GM23338 (cell line): ENCODE results near the gene ADAMTS17. TPM values are rescaled to one million over a fixed set of nuclear protein-coding genes. Genes with fewer than 3 reads are reported as not detected.

Experiments used
- ATAC-seq: fragments of 200-7000 bp; cut with Tn5 transposase; 3 replicates; pipeline ENCODE4 v1.9.1; 2020
- DNase-seq: peaks from one replicate; pipeline ENCODE4 v3.0.0-alpha.2; 2015; ENCODE audit warnings: low spot score
- H2AFZ ChIP-seq: fragments of 200-600 bp; sonication (generic); 2 replicates; pipeline ENCODE4 v1.8.0; 2016; ENCODE audit warnings: antibody characterized with exemption, mild to moderate bottlenecking, moderate library complexity
- H3F3A ChIP-seq: fragments of 200-600 bp; sonication (generic); replicated peaks from 2 replicates; pipeline ENCODE4 v1.8.0; 2017; ENCODE audit warnings: antibody characterized with exemption, mixed run types, low read depth
- H3K27ac ChIP-seq: fragments of 200-600 bp; sonication (generic); 2 replicates; pipeline ENCODE4 v1.6.1; 2016; ENCODE audit warnings: low read depth
- H3K27me3 ChIP-seq: fragments of 200-600 bp; sonication (generic); 2 replicates; pipeline ENCODE4 v1.8.0; 2016; ENCODE audit warnings: mild to moderate bottlenecking, mixed run types, moderate library complexity; ENCODE audit not compliant: insufficient read depth
- H3K36me3 ChIP-seq: fragments of 200-600 bp; sonication (generic); 2 replicates; pipeline ENCODE4 v1.8.0; 2016; ENCODE audit warnings: mild to moderate bottlenecking; ENCODE audit not compliant: insufficient read depth
- H3K4me1 ChIP-seq: fragments of 200-600 bp; sonication (generic); 2 replicates; pipeline ENCODE4 v1.8.0; 2016; ENCODE audit warnings: mild to moderate bottlenecking, moderate library complexity; ENCODE audit not compliant: insufficient read depth
- H3K4me2 ChIP-seq: fragments of 200-600 bp; sonication (generic); 2 replicates; pipeline ENCODE4 v1.7.1; 2017; ENCODE audit warnings: mixed run types
- H3K4me3 ChIP-seq: fragments of 200-600 bp; sonication (generic); 2 replicates; pipeline ENCODE4 v1.6.1; 2016; ENCODE audit warnings: mixed run types
- H3K79me2 ChIP-seq: fragments of 200-600 bp; sonication (generic); replicated peaks from 2 replicates; pipeline ENCODE4 v1.8.0; 2017; ENCODE audit warnings: mild to moderate bottlenecking; ENCODE audit not compliant: insufficient read depth
- H3K9me2 ChIP-seq: fragments of 200-600 bp; sonication (generic); 2 replicates; pipeline ENCODE4 v1.8.0; 2017; ENCODE audit not compliant: insufficient read depth
- H4K20me1 ChIP-seq: fragments of 200-600 bp; sonication (generic); replicated peaks from 2 replicates; pipeline ENCODE4 v1.8.0; 2017; ENCODE audit warnings: mild to moderate bottlenecking; ENCODE audit not compliant: insufficient read depth
- H3K27ac Mint-ChIP-seq: 2 replicates; pipeline ENCODE4 v1.8.0; 2020; ENCODE audit warnings: inconsistent platforms, mild to moderate bottlenecking, moderate library complexity, mixed read lengths
- H3K27me3 Mint-ChIP-seq: 3 replicates; pipeline ENCODE4 v1.8.0; 2022; ENCODE audit warnings: low read depth, mild to moderate bottlenecking, moderate library complexity, mixed read lengths, inconsistent platforms; ENCODE audit not compliant: insufficient read depth, poor library complexity
- H3K36me3 Mint-ChIP-seq: 3 replicates; pipeline ENCODE4 v1.8.0; 2021; ENCODE audit warnings: low read depth, mild to moderate bottlenecking, inconsistent platforms, moderate library complexity, mixed read lengths
- H3K4me1 Mint-ChIP-seq: 3 replicates; pipeline ENCODE4 v1.8.0; 2020; ENCODE audit warnings: mild to moderate bottlenecking, inconsistent platforms, mixed read lengths
- H3K4me3 Mint-ChIP-seq: 3 replicates; pipeline ENCODE4 v1.8.0; 2021; ENCODE audit warnings: moderate library complexity, mild to moderate bottlenecking, inconsistent platforms, mixed read lengths
- H3K9me3 Mint-ChIP-seq: 3 replicates; pipeline ENCODE4 v1.8.0; 2020; ENCODE audit warnings: moderate library complexity, mild to moderate bottlenecking, inconsistent platforms, mixed read lengths
- CTCF ChIP-seq, 2 experiments: fragments of 200-600 bp in 1 of 2; sonication (generic) in 1 of 2; conservative IDR thresholded peaks; 2 replicates each; pipeline versions ENCODE4 v1.5.1 to v1.6.1; 2016 to 2017; ENCODE audit warnings: antibody characterized with exemption in 2 of 2, low read depth in 2 of 2, mild to moderate bottlenecking in 2 of 2, moderate library complexity in 1 of 2
- EZH2 ChIP-seq: fragments of 200-600 bp; sonication (generic); IDR thresholded peaks from one replicate; pipeline ENCODE4 v1.8.0; 2017; ENCODE audit warnings: antibody characterized with exemption, mild to moderate bottlenecking, low read depth; ENCODE audit not compliant: unreplicated experiment
- EZH2phosphoT487 ChIP-seq: fragments of 200-600 bp; sonication (generic); IDR thresholded peaks from one replicate; pipeline ENCODE4 v1.8.1; 2018; ENCODE audit warnings: antibody characterized with exemption; ENCODE audit not compliant: unreplicated experiment
- JUNB ChIP-seq: IDR thresholded peaks from one replicate; pipeline ENCODE4 v1.6.1; 2016; ENCODE audit warnings: antibody characterized with exemption; ENCODE audit not compliant: unreplicated experiment
- NANOG ChIP-seq: IDR thresholded peaks from 2 replicates; pipeline ENCODE4 v1.6.1; 2016; ENCODE audit warnings: antibody characterized with exemption, borderline replicate concordance
- REST ChIP-seq: IDR thresholded peaks from one replicate; pipeline ENCODE4 v1.6.1; 2018; ENCODE audit warnings: antibody characterized with exemption; ENCODE audit not compliant: unreplicated experiment
- STAT1 ChIP-seq: IDR thresholded peaks from one replicate; pipeline ENCODE4 v1.6.1; 2016; ENCODE audit warnings: antibody characterized with exemption; ENCODE audit not compliant: unreplicated experiment
- ZNF114 ChIP-seq: fragments of 250-450 bp; sonication (Bioruptor Pico); IDR thresholded peaks from 2 replicates; pipeline ENCODE4 v1.5.0; 2020; ENCODE audit warnings: mild to moderate bottlenecking, moderate library complexity
- ZNF331 ChIP-seq: fragments of 250-450 bp; sonication (Bioruptor Pico); IDR thresholded peaks from 2 replicates; pipeline ENCODE4 v1.5.0; 2020; ENCODE audit warnings: low read depth, mild to moderate bottlenecking, moderate library complexity
- polyA plus RNA-seq: library from polyadenylated mRNA; unstranded; fragments of >200 nt; fragmentation: Nextera tagmentation; extraction: Ambion mirVana; gene quantifications from 2 replicates; pipeline ENCODE4 v1.2.1, GENCODE V29; 2016
- total RNA-seq: library from RNA; depleted of rRNA; stranded (reverse); fragments of >200 nt; shearing (Covaris generic); gene quantifications from 2 replicates; pipeline ENCODE4 v1.2.3, GENCODE V29; 2014
- TF ChIP-seq, protein P1 (sequence below): IDR thresholded peaks from 2 replicates; pipeline ENCODE4 v1.6.1; 2016; ENCODE audit warnings: antibody characterized with exemption

Gene ADAMTS17
- total and polyA plus RNA-seq, 2 experiments from 2014 or later, result 0.60 to 3.8 TPM

DNA sequence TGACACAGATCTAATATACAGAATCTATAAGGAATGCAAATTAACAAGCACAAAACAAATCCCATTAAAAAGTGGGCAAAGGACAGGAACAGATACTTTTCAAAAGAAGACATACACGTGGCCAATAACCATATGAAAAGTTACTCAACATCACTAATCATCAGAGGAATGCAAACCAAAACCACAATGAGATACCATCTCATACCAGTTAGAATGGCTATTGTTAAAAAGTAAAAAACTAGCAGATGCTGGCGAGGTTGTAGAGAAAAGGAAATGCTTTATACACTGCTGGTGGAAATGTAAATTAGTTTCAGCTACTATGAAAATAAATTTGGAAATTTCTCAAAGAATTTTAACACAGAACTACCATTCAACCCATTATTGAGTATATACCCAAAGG is 50.7 kb downstream of the ADAMTS17 start (continued):
- TF ChIP-seq ZNF331 (CRISPR knock-in tag) (no peak), CTCF (conservative IDR thresholded peaks at IDR 0.05; ENCODE audit: low read depth in 2 of 2) (no peak), STAT1 (no peak), JUNB (no peak), ZNF114 (CRISPR knock-in tag) (no peak), NANOG (no peak)
- TF ChIP-seq, protein P1, sequence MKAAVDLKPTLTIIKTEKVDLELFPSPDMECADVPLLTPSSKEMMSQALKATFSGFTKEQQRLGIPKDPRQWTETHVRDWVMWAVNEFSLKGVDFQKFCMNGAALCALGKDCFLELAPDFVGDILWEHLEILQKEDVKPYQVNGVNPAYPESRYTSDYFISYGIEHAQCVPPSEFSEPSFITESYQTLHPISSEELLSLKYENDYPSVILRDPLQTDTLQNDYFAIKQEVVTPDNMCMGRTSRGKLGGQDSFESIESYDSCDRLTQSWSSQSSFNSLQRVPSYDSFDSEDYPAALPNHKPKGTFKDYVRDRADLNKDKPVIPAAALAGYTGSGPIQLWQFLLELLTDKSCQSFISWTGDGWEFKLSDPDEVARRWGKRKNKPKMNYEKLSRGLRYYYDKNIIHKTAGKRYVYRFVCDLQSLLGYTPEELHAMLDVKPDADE, result no peak

DNA sequence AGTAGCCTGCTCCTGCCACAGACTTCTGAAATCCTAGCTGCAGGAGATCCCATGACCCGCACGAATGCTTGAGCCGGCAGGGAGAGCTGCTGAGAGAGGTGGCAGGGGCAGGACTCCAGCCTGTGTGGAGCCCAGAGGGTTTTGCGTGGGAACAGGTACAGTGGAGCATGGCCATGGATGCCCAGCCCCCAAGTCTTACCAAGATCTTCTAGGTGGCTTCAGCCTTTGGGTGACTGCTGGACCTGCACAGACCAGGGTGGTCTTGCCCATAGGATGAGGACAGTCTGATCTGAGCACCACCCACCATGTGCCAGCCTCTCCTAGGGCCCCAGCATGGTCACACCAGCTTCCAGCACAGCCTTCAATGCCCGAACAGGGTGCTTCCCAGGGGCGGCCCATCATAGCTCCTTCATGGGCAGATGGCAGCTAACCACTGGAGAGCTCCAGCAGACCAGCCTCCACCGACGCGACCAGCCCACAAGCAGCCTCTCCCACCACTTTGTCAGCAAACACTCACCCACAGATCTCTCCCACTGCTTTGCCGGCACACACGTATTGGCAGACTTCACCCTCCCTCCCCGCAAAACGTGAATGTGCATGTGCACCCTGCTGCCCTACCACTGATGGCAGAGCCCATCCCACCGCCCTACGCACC is 56.0 kb downstream of the ADAMTS17 start:
- H3K27ac ChIP-seq, result no peak overlapping the region
- TF ChIP-seq EZH2 (no peak), JUNB (no peak), EZH2phosphoT487 (no peak), NANOG (no peak), ZNF331 (CRISPR knock-in tag) (no peak), REST (no peak), CTCF (conservative IDR thresholded peaks at IDR 0.05; ENCODE audit: low read depth in 2 of 2) (no peak)

More for the DNA sequence above, 56.0 kb downstream of the ADAMTS17 start:
- Mint-ChIP-seq H3K36me3 (no peaks in the 10 kb centered on the region), H3K9me3 (no peaks in the 10 kb centered on the region), H3K4me1 (no peaks in the 10 kb centered on the region), H3K4me3 (no peak overlapping the region), H3K27me3 (peaks cover 3% of the 10 kb centered on the region), H3K27ac (no peak overlapping the region; the same call in 1 of the 2 replicates)
- no peaks in the 10 kb centered on the region for H3K36me3 ChIP-seq
- no peaks in the 10 kb centered on the region for H3K4me1 ChIP-seq
- ATAC-seq (no peak), DNase-seq (no peak)
- no peaks in the 10 kb centered on the region for H3K79me2 ChIP-seq
- H3F3A ChIP-seq, result no peaks in the 10 kb centered on the region
- H3K4me3 ChIP-seq, result no peak overlapping the region
- no peak overlapping the region for H3K4me2 ChIP-seq
- peaks cover 5% of the 10 kb centered on the region; the same call in 1 of the 2 replicates for H3K9me2 ChIP-seq
- no peaks in the 10 kb centered on the region for H3K27me3 ChIP-seq
- no peak overlapping the region for H2AFZ ChIP-seq
- no peaks in the 10 kb centered on the region for H4K20me1 ChIP-seq
